Frontal cortex (tissue), 4 donors: ENCODE data around the gene ADGRG6. TPM values are rescaled to one million over a fixed set of nuclear protein-coding genes. Genes with fewer than 3 reads are reported as not detected.

Source experiments
- DNase-seq, 2 donors: peaks; one replicate each; pipeline ENCODE4 v3.0.0; 2012; ENCODE audit warnings: low spot score in 2 of 2
- FAIRE-seq: peaks from 2 replicates; lab custom pipeline; 2012; peaks lifted over from hg19 to GRCh38; lab: Jason Lieb, UNC
- total RNA-seq: library from RNA; depleted of rRNA; stranded (reverse); fragments of >200 nt; gene quantifications from one replicate; pipeline ENCODE4 v1.2.3, GENCODE V29; 2014
- donor health status: control.
- donor health status: control.
- donor health status: control.

The ADGRG6 gene
- total RNA-seq, 1 donor from 2014 or later, result 9.8 TPM

GRCh38 chr6:142289687-142290086, 12.1 kb upstream of the ADGRG6 start:
- DNase-seq (no peak), FAIRE-seq (no peak)

- DNase-seq, result no peak
- FAIRE-seq, result no peak
Observed at GRCh38 chr6:142290851-142291250, 11.0 kb upstream of the ADGRG6 start.

GRCh38 chr6:142291512-142291911, 10.3 kb upstream of the ADGRG6 start:
- DNase-seq (no peak), FAIRE-seq (no peak)

- FAIRE-seq (no peak), DNase-seq (no peak)
Observed at GRCh38 chr6:142292166-142292924, 9.5 kb upstream of the ADGRG6 start.

GRCh38 chr6:142293121-142293520, 8.7 kb upstream of the ADGRG6 start:
- no peak for DNase-seq
- no peak for FAIRE-seq

GRCh38 chr6:142294679-142295078, 7.1 kb upstream of the ADGRG6 start:
- no peak for DNase-seq
- FAIRE-seq, result no peak

- no peak for FAIRE-seq
Observed at GRCh38 chr6:142296975-142297604, 4.7 kb upstream of the ADGRG6 start.

GRCh38 chr6:142297605-142297995, 4.2 kb upstream of the ADGRG6 start:
- FAIRE-seq, result no peak
- no peak for DNase-seq

More at GRCh38 chr6:142296975-142297604, 4.7 kb upstream of the ADGRG6 start:
- DNase-seq, result no peak

GRCh38 chr6:142297996-142298753, 3.6 kb upstream of the ADGRG6 start:
- FAIRE-seq, result no peak
- no peak for DNase-seq

- DNase-seq (no peak), FAIRE-seq (no peak)
Observed at GRCh38 chr6:142300302-142300701, 1.5 kb upstream of the ADGRG6 start.

GRCh38 chr6:142300758-142301650, 803 bp upstream of the ADGRG6 start:
- FAIRE-seq, result no peak
- DNase-seq, result no peak

GRCh38 chr6:142302421-142303175, 791 bp downstream of the ADGRG6 start:
- no peak for DNase-seq
- FAIRE-seq, result no peak

- no peak for DNase-seq
- FAIRE-seq, result no peak
Observed at GRCh38 chr6:142303176-142303533, 1.3 kb downstream of the ADGRG6 start.

GRCh38 chr6:142304241-142304640, 2.4 kb downstream of the ADGRG6 start:
- no peak for DNase-seq
- FAIRE-seq, result no peak

GRCh38 chr6:142306736-142307135, 4.9 kb downstream of the ADGRG6 start:
- no peak for FAIRE-seq
- DNase-seq, result no peak

GRCh38 chr6:142307963-142308748, 6.3 kb downstream of the ADGRG6 start:
- FAIRE-seq, result no peak

GRCh38 chr6:142309426-142309825, 7.6 kb downstream of the ADGRG6 start:
- no peak for DNase-seq
- FAIRE-seq, result no peak

More at GRCh38 chr6:142307963-142308748, 6.3 kb downstream of the ADGRG6 start:
- DNase-seq, result no peak

- FAIRE-seq, result no peak
- DNase-seq, result no peak
Observed at GRCh38 chr6:142313284-142313683, 11.5 kb downstream of the ADGRG6 start.
